ENCODE data around the gene FHOD3.

FHOD3 gene

DNA sequence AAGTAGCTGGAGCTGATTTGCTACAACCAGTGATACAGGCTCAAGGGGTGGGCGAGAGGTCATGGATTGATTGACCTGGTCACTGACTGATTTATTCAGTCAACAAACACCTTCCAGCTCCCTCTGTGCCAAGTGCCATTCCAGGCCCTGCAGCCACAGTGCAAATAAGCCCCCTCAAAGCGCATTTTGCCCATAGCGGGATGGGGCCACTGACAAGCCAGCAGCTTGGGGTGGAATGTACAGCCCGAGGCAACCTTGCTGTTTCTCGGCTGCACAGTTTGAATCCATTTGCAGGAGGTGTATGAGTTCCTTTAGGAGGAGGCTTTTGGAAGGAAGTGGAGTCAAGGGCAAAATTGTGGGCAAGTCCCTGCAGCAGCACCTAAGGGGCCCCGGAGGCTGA is 296.1 kb downstream of the FHOD3 start:
- no peak overlapping the region for H3K4ac ChIP-seq (ENCODE audit: low read depth, low read length)
- H3K4me3 ChIP-seq (ENCODE audit: low read length), result no peak overlapping the region
- H2BK120ac ChIP-seq (ENCODE audit: low read depth, low read length), result no peak overlapping the region
- no peak overlapping the region for H4K5ac ChIP-seq (ENCODE audit: low read length)
- no peak for DNase-seq
- H2BK15ac ChIP-seq (replicated peaks; ENCODE audit: low read depth), result no peak overlapping the region
- H2BK5ac ChIP-seq (ENCODE audit: low read length), result no peak overlapping the region
- no peak overlapping the region for H2AK5ac ChIP-seq (ENCODE audit: low read length)
- no peaks in the 10 kb centered on the region for H3K79me1 ChIP-seq (ENCODE audit: low read length)
- no peak overlapping the region for H3K9ac ChIP-seq (ENCODE audit: low read length)
- WGBS (ENCODE audit: extremely low coverage, insufficient coverage, low lambda C conversion rate), result no CpG with 5 or more reads among the region's 6 CpGs
- no peak overlapping the region for H3K23ac ChIP-seq (ENCODE audit: low read length)
- H4K8ac ChIP-seq (ENCODE audit: low read depth, low read length), result no peak overlapping the region
- no peak overlapping the region for H3K18ac ChIP-seq (ENCODE audit: low read length)
- no peaks in the 10 kb centered on the region for H3K36me3 ChIP-seq (ENCODE audit: control insufficient read depth, insufficient read depth, low read length)
- H3K4me2 ChIP-seq (ENCODE audit: low read length), result no peak overlapping the region
- H3K27me3 ChIP-seq (ENCODE audit: insufficient read depth, low read length, poor library complexity), result no peaks in the 10 kb centered on the region
- H3K4me1 ChIP-seq (ENCODE audit: control insufficient read depth, low read depth, low read length), result no peaks in the 10 kb centered on the region
- no peak overlapping the region for H3K27ac ChIP-seq (ENCODE audit: low read depth, low read length)
- no peak overlapping the region for H3K56ac ChIP-seq (ENCODE audit: low read length)
- H3K79me2 ChIP-seq (ENCODE audit: control insufficient read depth, insufficient read depth, low read length), result no peaks in the 10 kb centered on the region

DNA sequence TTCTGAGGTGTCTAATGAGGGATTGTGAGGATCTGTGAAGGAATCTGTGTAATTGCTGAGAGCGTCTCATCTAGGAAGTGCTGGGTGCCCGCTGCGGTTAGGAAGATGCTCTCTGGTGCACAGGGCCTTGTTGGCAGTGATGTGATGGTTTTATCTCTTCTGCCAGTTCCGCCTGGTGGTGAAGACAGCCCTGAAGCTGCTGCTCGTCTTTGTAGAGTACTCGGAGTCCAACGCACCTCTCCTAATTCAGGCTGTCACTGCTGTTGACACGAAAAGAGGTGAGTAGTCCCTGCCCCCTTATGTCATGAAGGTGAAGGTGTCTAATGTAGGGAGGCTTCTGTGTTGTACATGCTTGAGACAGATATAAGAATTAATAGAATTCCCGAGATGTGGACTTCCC is 297.1 kb downstream of the FHOD3 start:
- no peak overlapping the region for H3K23ac ChIP-seq (ENCODE audit: low read length)
- no peak overlapping the region for H4K8ac ChIP-seq (ENCODE audit: low read depth, low read length)
- no peaks in the 10 kb centered on the region for H3K4me1 ChIP-seq (ENCODE audit: control insufficient read depth, low read depth, low read length)
- no peak overlapping the region for H3K18ac ChIP-seq (ENCODE audit: low read length)
- H3K56ac ChIP-seq (ENCODE audit: low read length), result no peak overlapping the region
- H3K4ac ChIP-seq (ENCODE audit: low read depth, low read length), result no peak overlapping the region
- no peak overlapping the region for H2BK15ac ChIP-seq (replicated peaks; ENCODE audit: low read depth)
- DNase-seq, result no peak
- H3K27ac ChIP-seq (ENCODE audit: low read depth, low read length), result no peak overlapping the region
- H3K79me2 ChIP-seq (ENCODE audit: control insufficient read depth, insufficient read depth, low read length), result no peaks in the 10 kb centered on the region
- H4K5ac ChIP-seq (ENCODE audit: low read length), result no peak overlapping the region
- no peaks in the 10 kb centered on the region for H3K79me1 ChIP-seq (ENCODE audit: low read length)
- H2BK5ac ChIP-seq (ENCODE audit: low read length), result no peak overlapping the region
- H3K27me3 ChIP-seq (ENCODE audit: insufficient read depth, low read length, poor library complexity), result no peaks in the 10 kb centered on the region
- H2BK120ac ChIP-seq (ENCODE audit: low read depth, low read length), result no peak overlapping the region
- no peak overlapping the region for H3K9ac ChIP-seq (ENCODE audit: low read length)
- H3K36me3 ChIP-seq (ENCODE audit: control insufficient read depth, insufficient read depth, low read length), result no peaks in the 10 kb centered on the region
- WGBS (ENCODE audit: extremely low coverage, insufficient coverage, low lambda C conversion rate), result no CpG with 5 or more reads among the region's 9 CpGs
- H2AK5ac ChIP-seq (ENCODE audit: low read length), result no peak overlapping the region
- no peak overlapping the region for H3K4me2 ChIP-seq (ENCODE audit: low read length)
- H3K4me3 ChIP-seq (ENCODE audit: low read length), result no peak overlapping the region

DNA sequence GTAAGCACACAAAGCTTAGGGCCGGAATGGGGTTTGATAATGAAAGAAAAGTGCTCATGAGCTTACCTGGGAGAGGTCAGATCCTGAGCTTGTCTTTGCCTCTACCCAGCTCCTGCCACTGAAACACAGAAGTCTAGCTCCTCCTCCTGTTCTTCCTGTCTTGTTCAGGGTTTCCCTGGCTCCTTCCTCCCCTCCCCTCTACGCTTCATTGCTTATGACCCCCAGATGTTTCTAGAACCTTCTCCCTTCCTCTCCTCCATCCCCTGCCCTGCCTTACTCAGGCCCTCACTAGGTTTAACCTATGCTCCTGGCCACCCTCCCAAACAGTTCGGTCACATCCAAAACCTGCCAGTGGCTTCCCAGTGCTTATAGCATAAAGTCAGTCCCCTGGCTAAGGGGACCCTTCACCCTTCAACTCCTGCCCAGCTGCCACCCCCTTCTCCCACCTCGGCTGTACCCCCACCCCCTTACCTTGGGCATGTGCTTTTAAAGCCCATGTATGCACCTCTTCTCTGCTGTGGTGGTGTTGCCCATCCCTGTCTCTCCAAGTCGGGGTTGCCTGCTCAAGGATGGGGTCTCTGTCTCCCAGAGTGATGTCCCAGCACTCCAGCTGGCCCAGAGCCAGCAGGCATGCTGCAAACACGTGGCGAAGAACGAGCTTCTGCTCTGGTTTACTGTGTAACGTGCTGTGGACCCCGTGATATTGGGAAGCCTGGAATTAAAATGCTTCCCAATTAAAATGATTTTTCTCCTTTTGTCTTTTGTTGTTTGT is 297.7 kb downstream of the FHOD3 start:
- no peaks in the 10 kb centered on the region for H3K36me3 ChIP-seq (ENCODE audit: control insufficient read depth, insufficient read depth, low read length)
- no peak overlapping the region for H3K18ac ChIP-seq (ENCODE audit: low read length)
- H3K56ac ChIP-seq (ENCODE audit: low read length), result no peak overlapping the region
- no peak for DNase-seq
- H3K4me3 ChIP-seq (ENCODE audit: low read length), result no peak overlapping the region
- H2BK120ac ChIP-seq (ENCODE audit: low read depth, low read length), result no peak overlapping the region
- no peaks in the 10 kb centered on the region for H3K79me2 ChIP-seq (ENCODE audit: control insufficient read depth, insufficient read depth, low read length)
- H3K27ac ChIP-seq (ENCODE audit: low read depth, low read length), result no peak overlapping the region
- no CpG with 5 or more reads among the region's 10 CpGs for WGBS (ENCODE audit: extremely low coverage, insufficient coverage, low lambda C conversion rate)
- H2BK15ac ChIP-seq (replicated peaks; ENCODE audit: low read depth), result no peak overlapping the region
- no peaks in the 10 kb centered on the region for H3K27me3 ChIP-seq (ENCODE audit: insufficient read depth, low read length, poor library complexity)
- H4K5ac ChIP-seq (ENCODE audit: low read length), result no peak overlapping the region
- no peak overlapping the region for H3K4me2 ChIP-seq (ENCODE audit: low read length)
- H3K4me1 ChIP-seq (ENCODE audit: control insufficient read depth, low read depth, low read length), result no peaks in the 10 kb centered on the region
- H2AK5ac ChIP-seq (ENCODE audit: low read length), result no peak overlapping the region
- H2BK5ac ChIP-seq (ENCODE audit: low read length), result no peak overlapping the region
- H3K23ac ChIP-seq (ENCODE audit: low read length), result no peak overlapping the region
- no peak overlapping the region for H3K4ac ChIP-seq (ENCODE audit: low read depth, low read length)
- no peaks in the 10 kb centered on the region for H3K79me1 ChIP-seq (ENCODE audit: low read length)
- no peak overlapping the region for H3K9ac ChIP-seq (ENCODE audit: low read length)
- H4K8ac ChIP-seq (ENCODE audit: low read depth, low read length), result no peak overlapping the region

DNA sequence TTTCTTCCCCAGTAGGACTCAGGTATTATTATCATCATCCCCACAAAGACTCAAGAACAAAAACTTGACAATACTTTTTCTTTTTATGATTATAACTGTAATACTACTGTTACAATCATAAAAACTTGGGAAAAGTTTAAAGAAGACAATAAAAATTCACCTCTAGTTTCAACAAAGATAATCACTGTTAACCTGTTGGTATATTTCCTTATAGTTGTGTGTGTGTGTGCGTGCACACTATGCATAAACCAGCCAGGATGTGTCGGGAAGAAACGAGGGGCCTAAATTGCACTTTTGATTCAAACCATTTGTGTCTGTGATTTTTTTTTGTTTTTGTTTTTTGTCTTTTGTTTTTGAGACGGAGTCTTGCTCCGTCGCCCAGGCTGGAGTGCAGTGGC is 298.3 kb downstream of the FHOD3 start:
- Histone ChIP-seq H2BK5ac (ENCODE audit: low read length) (no peak overlapping the region), H3K9ac (ENCODE audit: low read length) (no peak overlapping the region), H2AK5ac (ENCODE audit: low read length) (no peak overlapping the region), H3K18ac (ENCODE audit: low read length) (no peak overlapping the region), H3K27ac (ENCODE audit: low read depth, low read length) (no peak overlapping the region), H3K23ac (ENCODE audit: low read length) (no peak overlapping the region), H3K4me3 (ENCODE audit: low read length) (no peak overlapping the region), H3K79me2 (ENCODE audit: control insufficient read depth, insufficient read depth, low read length) (no peaks in the 10 kb centered on the region), H3K4me2 (ENCODE audit: low read length) (no peak overlapping the region), H4K8ac (ENCODE audit: low read depth, low read length) (no peak overlapping the region), H3K36me3 (ENCODE audit: control insufficient read depth, insufficient read depth, low read length) (no peaks in the 10 kb centered on the region), H2BK120ac (ENCODE audit: low read depth, low read length) (no peak overlapping the region), H3K79me1 (ENCODE audit: low read length) (no peaks in the 10 kb centered on the region), H3K27me3 (ENCODE audit: insufficient read depth, low read length, poor library complexity) (no peaks in the 10 kb centered on the region), H3K56ac (ENCODE audit: low read length) (no peak overlapping the region), H3K4ac (ENCODE audit: low read depth, low read length) (no peak overlapping the region), H3K4me1 (ENCODE audit: control insufficient read depth, low read depth, low read length) (no peaks in the 10 kb centered on the region), H4K5ac (ENCODE audit: low read length) (no peak overlapping the region), H2BK15ac (replicated peaks; ENCODE audit: low read depth) (no peak overlapping the region)
- no peak for DNase-seq
- no CpG with 5 or more reads among the region's 6 CpGs for WGBS (ENCODE audit: extremely low coverage, insufficient coverage, low lambda C conversion rate)

DNA sequence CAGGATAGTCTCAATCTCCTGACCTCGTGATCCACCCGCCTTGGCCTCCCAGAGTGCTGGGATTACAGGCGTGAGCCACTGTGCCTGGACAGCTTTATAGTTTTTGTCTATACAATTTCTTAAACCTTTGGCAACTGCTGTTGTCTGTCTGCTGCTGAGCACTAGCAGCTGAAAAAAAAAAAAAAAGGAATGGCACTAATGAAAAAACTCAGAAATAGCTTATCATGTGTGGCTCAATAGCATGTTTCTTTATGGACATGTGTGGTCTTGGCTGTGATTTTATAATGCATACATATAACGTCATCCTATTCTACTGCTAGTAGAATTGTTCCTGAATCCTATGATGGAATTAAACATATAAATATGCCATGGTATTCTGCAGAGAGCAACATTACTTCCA is 300.1 kb downstream of the FHOD3 start:
- DNase-seq, result no peak
- Histone ChIP-seq H3K36me3 (ENCODE audit: control insufficient read depth, insufficient read depth, low read length) (no peaks in the 10 kb centered on the region), H2BK15ac (replicated peaks; ENCODE audit: low read depth) (no peak overlapping the region), H3K4me1 (ENCODE audit: control insufficient read depth, low read depth, low read length) (no peaks in the 10 kb centered on the region), H3K79me1 (ENCODE audit: low read length) (no peaks in the 10 kb centered on the region), H3K27ac (ENCODE audit: low read depth, low read length) (no peak overlapping the region), H4K5ac (ENCODE audit: low read length) (no peak overlapping the region), H2AK5ac (ENCODE audit: low read length) (no peak overlapping the region), H3K4ac (ENCODE audit: low read depth, low read length) (no peak overlapping the region), H2BK120ac (ENCODE audit: low read depth, low read length) (no peak overlapping the region), H3K27me3 (ENCODE audit: insufficient read depth, low read length, poor library complexity) (no peaks in the 10 kb centered on the region), H3K79me2 (ENCODE audit: control insufficient read depth, insufficient read depth, low read length) (no peaks in the 10 kb centered on the region), H3K4me3 (ENCODE audit: low read length) (no peak overlapping the region), H3K56ac (ENCODE audit: low read length) (no peak overlapping the region), H3K4me2 (ENCODE audit: low read length) (no peak overlapping the region), H3K18ac (ENCODE audit: low read length) (no peak overlapping the region), H4K8ac (ENCODE audit: low read depth, low read length) (no peak overlapping the region), H3K9ac (ENCODE audit: low read length) (no peak overlapping the region), H3K23ac (ENCODE audit: low read length) (no peak overlapping the region), H2BK5ac (ENCODE audit: low read length) (no peak overlapping the region)
- no CpG with 5 or more reads among the region's 4 CpGs for WGBS (ENCODE audit: extremely low coverage, insufficient coverage, low lambda C conversion rate)

DNA sequence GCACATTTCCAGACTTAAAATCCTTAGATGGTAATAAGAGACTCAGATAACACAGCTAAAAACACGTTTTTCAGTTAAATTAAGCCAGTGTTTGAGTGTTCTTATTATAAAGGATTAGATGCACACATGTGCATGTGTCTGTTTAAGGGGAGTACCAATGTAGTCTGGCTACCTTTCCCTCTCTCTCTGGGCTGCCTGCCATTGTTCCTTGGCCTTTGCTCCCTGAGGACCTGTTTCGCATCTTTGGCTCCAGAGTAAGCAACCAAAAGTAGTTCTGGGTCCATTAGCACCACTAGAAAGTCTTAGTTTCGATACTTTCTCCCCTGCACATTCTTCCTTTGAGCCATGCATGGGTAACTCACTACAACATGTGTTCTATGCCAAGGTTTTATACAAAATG is 303.0 kb downstream of the FHOD3 start:
- WGBS (ENCODE audit: extremely low coverage, insufficient coverage, low lambda C conversion rate), result no CpG with 5 or more reads among the region's 3 CpGs
- no peak for DNase-seq
- no peak overlapping the region for H3K9ac ChIP-seq (ENCODE audit: low read length)
- H4K8ac ChIP-seq (ENCODE audit: low read depth, low read length), result no peak overlapping the region
- no peak overlapping the region for H3K4ac ChIP-seq (ENCODE audit: low read depth, low read length)
- H3K18ac ChIP-seq (ENCODE audit: low read length), result no peak overlapping the region
- no peak overlapping the region for H2BK5ac ChIP-seq (ENCODE audit: low read length)
- H2BK15ac ChIP-seq (replicated peaks; ENCODE audit: low read depth), result no peak overlapping the region
- H3K4me3 ChIP-seq (ENCODE audit: low read length), result no peak overlapping the region
- H3K27me3 ChIP-seq (ENCODE audit: insufficient read depth, low read length, poor library complexity), result no peaks in the 10 kb centered on the region
- H3K56ac ChIP-seq (ENCODE audit: low read length), result no peak overlapping the region
- H4K5ac ChIP-seq (ENCODE audit: low read length), result no peak overlapping the region
- H3K23ac ChIP-seq (ENCODE audit: low read length), result no peak overlapping the region
- H2AK5ac ChIP-seq (ENCODE audit: low read length), result no peak overlapping the region
- H3K4me1 ChIP-seq (ENCODE audit: control insufficient read depth, low read depth, low read length), result no peaks in the 10 kb centered on the region
- H3K79me2 ChIP-seq (ENCODE audit: control insufficient read depth, insufficient read depth, low read length), result no peaks in the 10 kb centered on the region
- H3K4me2 ChIP-seq (ENCODE audit: low read length), result no peak overlapping the region
- no peaks in the 10 kb centered on the region for H3K79me1 ChIP-seq (ENCODE audit: low read length)
- H2BK120ac ChIP-seq (ENCODE audit: low read depth, low read length), result no peak overlapping the region
- no peak overlapping the region for H3K27ac ChIP-seq (ENCODE audit: low read depth, low read length)
- H3K36me3 ChIP-seq (ENCODE audit: control insufficient read depth, insufficient read depth, low read length), result no peaks in the 10 kb centered on the region
